Endothelial cell (in vitro differentiated cells): ENCODE data around the gene ZNF737. TPM values are rescaled to one million over a fixed set of nuclear protein-coding genes. Genes with fewer than 3 reads are reported as not detected.

Source experiments
- total RNA-seq: library from RNA; stranded (reverse); fragmentation: NEBNext Ultra II Directional; extraction: Animal tissue kit (Norgen Biotek cat#: 25700); gene quantifications from one replicate; pipeline ENCODE4 v1.2.1, GENCODE V29; 2021; ENCODE audit not compliant: unreplicated experiment

ZNF737 gene
- total RNA-seq, 1 donor from 2014 or later = 14.2 TPM

Other genes with a start within 250 kb of the ZNF737 start
- 19.1 TPM for gene ZNF626, start 95.8 kb upstream of the ZNF737 start, total RNA-seq
- gene ZNF66, start 210.5 kb upstream of the ZNF737 start, total RNA-seq = 17.6 TPM